CD4-positive, alpha-beta T cell treated with Interleukin-1 beta for 1 hour (primary cell): Measurements from ENCODE around the gene KRTAP10-11.
"Not testable (repeated sequence)": the region's sequence is repeated elsewhere in the genome, so short reads cannot be mapped to it uniquely, and the experiment has no call there.

Experiments
- DNase-seq, 2 donors: peaks; one replicate each; pipeline ENCODE4 v3.0.0-alpha.2; 2020 to 2022

The KRTAP10-11 gene

DNA sequence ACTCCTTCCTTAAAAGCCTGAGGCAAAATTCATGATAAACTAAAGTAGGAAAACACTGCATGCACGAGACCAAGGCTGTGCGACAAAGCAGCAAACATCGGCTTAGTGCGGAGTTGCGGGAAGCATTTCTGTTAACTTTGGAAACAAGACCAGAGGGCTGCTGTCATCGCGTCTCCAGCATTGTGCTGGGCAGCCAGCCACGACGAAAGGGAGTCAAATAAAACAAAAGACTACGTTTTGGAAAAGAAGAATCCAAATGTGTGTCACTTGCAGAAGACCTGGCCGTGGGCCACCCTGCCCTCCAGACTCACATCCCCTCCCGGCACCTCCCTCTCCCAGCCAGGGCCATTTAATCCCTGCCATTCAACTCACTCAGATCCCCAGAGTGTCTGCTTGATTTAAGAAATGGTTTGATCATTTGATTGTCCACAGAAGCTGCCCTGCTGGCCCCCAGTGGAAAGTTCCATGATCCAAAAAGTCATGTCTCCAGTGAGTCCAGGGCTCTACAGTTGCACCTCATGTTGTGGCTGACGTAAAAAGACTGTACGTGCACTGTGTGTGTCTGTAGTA is 2.4 kb upstream of the KRTAP10-11 start:
- DNase-seq, result no peak

DNA sequence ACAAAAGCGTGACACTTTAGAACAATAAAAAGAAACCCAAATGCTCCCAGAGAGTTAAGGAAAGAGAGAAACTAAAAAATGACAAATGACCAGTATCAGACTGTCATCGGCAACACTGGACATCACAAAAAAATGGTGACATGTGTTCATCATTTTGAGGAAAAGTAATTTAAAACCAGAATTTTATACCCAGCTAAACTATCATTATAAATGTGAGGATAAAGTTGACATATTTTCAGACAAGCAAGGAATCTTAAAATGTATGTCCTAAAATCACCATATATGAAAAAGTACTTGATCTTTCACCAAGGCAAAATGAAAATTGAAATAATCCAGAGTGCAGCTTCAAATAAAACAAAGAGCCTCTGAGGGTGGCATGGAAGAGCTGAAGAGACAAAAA is 1.3 kb upstream of the KRTAP10-11 start:
- no peak for DNase-seq

DNA sequence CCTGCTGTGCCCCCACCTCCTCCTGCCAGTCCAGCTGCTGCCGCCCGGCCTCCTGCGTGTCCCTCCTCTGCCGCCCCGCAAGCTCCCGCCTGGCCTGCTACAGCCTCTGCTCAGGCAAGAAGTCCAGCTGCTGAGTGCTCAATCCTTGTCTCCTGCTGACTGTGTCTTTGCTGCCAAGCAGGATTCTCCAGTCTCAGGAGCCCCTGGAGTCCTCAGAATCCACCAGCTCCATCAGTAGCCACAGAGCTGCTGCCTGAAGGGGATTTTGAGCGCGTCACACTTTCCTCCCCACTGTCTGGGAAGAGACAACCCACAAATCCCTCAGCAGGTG is 973 bp downstream of the KRTAP10-11 start:
- DNase-seq, result no peak

DNA sequence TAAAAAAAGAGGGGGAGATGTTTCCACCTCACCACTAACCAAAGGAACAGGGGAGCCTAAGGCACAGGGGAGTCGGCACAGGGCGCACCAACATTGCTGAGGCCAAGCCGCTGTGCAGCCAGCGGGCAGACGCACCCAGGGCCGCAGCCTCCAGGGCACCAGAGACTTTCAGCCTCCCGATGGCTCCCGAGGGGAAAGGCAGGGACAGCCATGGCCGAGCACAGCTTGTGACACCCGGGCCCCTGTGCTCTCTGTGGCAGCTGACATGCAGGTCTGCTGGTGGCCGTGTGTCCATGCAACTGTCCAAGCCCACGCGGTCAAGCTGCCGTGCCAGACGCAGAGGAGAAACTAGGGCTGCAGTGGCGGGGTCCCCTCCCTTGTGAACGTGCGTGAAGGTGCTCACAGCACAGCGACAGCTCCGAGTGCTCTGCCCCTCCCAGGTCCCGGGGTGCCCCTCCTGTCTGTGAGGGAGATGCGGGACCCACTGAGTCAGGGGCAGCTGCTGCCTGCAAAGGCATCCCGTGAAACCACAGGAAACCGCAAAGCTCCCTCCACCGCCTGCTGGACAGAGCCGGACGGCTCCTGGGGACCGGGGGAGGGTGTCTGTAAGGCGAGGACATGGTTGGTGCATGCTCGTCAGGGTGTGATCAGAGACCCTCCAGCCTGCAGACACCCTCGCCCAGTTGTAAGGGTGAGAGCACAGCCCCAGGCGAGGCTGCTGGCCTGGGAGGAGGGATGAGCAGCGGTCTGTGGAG is 2.5 kb downstream of the KRTAP10-11 start:
- no peak for DNase-seq

DNA sequence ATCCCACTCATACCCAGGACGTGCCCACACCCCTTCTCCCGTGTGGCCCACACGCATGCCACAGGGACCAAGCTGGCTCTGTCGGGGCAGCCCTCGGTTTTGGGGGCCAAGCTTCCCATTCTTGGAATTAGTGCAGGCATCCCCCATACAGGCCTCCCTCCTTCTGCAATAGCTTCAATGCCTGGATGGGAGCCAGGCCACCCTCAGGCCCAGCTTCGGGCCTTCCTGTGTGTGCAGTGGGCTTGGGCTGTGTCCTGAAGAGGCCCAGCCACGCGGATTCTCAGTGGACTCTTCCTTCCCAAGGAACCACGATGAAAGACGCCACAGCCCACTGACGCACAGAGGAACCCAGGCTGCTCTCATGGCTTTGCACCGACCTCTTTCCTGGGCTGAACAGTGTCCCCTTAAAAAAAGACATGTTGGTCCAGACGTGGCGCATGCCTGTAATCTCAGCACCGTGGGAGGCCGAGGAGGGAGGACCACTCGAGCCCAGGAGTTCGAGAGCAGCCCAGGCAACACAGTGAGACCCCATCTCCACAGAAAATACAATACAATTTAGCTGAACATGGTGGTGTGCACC is 3.4 kb downstream of the KRTAP10-11 start:
- DNase-seq, result no peak

DNA sequence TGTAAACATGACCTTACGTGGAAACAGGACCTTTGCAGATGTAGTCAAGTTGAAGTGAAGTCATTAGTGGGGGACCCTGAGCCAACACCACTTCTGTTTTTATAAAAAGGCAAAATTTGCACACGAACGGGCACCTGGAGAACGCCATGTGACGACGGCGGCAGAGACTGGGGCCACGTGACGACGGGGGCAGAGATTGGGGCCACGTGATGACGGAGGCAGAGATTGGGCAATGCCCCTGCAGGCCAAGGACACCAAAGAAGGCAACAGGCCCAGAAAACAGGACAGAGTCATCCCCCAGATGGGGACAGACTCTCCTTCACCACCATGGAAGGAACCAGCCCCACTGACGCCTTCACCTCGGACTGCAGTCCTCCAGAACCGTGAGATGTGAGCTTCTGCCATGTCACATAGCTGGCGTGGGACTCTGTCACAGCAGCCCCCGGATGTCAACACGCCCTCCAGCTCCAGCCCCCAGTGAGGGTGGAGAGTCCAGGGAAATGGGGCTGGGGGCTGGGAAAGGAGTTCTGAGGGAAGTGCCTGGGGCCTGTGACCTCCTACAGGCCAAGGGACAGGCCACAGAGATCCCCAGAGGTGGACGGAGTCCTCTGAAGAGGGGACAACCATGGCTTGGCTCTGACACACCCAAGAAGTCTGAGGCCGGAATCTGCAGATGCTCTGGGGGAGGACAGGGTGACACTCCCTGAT is 4.2 kb downstream of the KRTAP10-11 start:
- no peak for DNase-seq

DNA sequence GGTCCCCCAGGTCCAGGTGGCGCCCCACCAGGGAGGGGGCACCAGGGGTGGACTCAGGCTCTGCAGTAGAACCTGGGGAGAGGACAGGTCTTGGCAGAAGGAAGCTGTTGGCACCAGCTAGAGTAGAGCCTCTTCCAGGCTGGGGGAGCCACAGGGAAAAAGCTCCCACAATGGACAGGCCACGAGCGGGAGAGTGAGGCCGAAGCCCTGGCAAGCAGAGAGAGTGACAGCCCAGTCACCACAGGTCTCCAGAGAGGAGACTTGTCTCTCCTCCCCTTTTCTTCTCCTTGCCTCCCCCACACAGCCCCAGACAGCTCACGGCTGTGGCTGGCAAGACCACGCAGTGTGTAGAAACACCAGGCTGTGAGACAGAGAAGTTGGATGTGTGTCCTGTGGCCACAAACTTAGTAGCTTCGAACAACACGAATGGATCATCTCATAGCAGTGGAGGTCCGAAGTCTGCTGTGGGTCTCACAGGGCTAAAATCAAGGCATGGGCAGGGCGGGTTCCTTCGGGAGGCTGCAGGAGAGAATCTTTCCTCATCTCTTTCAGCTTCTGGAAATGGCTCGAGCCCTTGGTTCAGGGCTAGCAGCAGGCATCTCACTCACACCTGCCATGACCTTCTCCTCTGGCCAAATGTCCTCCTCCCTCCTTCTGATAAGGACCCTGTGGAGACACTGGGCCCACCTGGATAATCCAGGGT is 4.9 kb downstream of the KRTAP10-11 start:
- no peak for DNase-seq

DNA sequence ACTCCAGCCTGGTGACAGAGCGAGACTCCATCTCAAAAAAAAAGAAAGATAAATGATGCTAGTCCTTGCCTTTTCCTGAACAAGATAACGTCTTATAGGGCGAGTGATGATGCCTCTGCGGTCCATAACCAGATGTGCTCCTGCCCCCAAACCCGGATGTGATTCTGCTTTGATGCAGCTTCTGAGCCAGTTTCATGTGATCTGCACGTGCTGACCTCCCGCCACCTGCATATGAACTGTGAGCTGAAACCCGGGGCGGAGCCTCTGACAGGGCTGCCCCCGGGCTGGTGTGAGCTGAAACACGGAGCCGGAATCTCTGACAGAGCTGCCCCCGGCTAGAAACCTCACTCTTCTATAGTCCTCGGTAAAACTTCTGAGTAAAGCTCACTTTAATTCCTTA is 6.9 kb downstream of the KRTAP10-11 start:
- DNase-seq, result peak in 1 of 2 donors; percentile 4

DNA sequence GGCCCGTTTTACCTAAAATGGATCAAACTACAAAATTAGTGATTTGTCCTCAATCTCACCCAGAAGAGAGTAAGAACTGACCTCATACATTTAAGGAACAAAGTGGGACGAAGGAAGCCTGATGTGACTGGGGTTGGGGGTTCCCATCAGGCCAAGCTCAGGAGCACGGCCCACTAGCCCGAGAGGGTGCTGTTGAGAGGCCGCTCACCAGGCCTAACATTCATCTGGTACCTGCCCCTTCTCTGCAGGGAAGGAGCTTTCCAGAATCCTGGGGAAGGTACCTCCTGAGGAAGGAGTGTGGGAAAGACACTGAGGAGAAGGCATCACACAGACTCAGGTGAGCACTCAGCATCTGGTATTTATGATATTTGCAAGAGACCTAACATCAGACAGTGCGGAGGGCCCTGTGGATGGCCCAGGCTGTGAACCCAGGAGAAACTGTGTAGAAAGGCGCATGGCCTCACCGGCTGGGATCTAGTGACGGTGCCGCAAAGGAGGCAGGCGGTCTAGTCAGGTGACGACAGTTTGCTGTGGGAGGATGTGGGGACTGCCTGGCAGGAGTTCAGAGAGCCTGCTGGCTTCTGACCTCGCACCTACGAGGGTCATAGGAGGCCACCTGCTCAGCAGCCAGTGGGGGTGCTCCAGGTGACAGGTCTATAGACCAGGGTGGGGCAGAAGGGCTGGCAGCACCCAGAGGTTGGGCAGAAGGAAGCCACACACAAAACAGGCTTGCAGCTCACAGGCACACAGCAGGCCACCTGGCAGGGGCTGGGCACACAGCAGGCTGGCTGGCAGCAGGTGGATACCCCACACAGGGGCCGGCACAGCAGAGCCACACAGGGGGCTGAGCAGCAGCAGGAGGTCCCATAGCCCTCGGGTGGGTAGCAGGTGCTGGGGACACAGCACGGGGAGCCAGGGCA is 7.7 kb downstream of the KRTAP10-11 start:
- peak; percentile 78 to 84 for DNase-seq

DNA sequence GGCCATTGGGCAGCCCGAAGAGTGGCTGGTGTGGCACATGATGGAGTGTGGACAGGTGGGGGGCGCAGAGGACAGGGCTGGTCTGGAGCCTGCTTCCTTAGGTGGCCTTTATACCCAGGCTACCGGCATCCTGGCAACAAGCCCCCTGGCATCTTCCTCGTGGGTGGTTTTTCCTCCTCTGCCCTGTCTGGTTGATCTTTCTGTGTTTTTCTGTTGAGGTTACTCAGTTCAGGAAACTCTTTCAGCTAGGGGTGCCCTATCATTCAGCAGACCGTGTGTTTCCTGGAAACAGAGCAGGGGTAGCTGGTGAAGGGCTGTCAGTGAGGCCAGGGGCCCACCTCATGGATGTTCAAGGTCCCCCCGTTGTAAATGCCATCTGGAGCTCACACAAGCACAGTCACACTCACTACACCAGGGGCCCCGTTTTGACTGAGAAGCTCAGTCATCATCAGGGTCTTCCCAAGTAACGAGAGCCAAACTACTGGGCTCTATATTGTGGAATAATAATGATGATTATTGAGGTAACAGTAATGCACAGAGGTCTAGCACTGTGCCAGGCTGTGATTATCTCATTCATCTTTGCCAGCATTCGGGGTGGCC is 8.5 kb downstream of the KRTAP10-11 start, which contains the start of gene KRTAP12-4:
Gene KRTAP12-4 (minus strand): TSS at position 84 of the 600 bp plus-strand sequence. CDS start 45 bp downstream, at position 39.
- no peak for DNase-seq

DNA sequence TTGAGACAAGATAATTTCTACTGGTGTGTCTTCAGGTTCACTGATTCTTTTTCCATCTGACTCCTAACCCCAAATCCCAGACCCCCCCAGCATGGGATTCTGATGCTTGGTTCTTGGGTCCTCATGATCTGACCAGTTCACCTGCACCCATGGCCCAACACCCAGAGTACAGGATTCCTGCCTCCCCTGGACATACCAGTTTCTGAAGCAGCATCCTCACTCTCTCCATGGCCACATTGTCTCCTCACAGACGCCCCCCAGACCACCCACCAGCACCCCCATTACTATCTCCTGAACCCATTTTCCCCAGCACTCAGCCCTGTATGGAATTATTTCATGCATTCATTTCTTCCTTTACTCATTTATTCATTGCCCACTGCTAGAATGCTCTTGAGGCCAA is 10.7 kb downstream of the KRTAP10-11 start:
- no peak for DNase-seq

DNA sequence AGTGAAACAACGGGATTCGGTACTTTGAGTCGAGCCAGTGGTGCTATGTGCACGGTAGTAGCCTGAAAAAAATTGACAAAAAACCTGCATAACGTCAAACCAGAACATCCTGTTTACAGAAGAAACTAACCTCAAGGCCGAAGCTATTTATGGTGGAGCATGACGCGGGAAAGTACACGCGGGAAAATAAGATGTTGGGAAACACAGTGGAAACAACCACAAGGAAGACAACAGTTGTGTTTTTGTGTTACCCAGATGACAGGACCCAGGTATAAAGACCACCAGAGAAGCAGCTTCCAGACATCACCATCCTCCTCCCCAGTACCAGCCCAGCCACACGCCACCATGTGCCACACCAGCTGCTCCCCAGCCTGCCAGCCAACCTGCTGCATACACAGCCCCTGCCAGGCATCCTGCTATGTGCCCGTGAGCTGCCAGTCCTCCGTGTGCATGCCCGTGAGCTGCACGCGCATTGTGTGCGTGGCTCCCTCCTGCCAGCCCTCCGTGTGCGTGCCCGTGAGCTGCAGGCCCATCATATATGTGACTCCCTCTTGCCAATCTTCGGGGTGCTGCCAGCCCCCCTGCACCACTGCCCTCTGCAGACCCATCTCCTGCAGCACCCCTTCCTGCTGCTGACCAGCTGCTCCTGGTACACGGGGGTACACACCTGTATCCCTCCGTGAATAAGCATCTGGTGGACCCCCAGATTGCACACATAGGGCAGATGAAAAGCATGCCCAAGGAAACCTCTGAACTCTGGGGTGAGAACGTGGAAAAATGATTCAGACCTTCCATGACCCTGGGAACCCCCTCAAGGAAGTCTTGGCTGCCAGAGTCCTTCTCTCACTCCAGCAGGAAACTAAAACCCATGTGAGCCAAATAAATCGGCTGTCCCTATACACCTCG is 11.7 kb downstream of the KRTAP10-11 start, which contains the start of gene KRTAP12-3:
Gene KRTAP12-3 (plus strand): TSS at position 298 of the 906 bp plus-strand sequence. CDS start 48 bp downstream, at position 346.
- DNase-seq, result peak; percentile 68 to 79

DNA sequence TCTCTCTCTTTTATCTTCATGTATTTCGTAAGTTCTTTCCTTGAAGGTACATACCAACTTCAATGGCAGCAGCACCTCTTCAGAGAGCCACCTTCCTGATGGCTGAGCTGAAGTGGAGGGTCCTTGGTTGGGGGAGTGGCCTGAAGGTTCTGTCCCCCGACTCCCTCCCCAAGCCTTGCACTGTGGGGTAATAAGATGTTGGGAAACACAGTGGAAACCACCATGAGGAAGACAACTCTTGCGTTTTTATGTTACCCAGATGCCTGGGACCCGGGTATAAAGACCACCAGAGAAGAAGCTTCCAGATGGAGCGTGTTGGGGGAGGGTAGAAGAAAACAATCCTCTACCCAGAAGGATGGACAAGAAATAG is 12.3 kb downstream of the KRTAP10-11 start:
- DNase-seq, result no peak

DNA sequence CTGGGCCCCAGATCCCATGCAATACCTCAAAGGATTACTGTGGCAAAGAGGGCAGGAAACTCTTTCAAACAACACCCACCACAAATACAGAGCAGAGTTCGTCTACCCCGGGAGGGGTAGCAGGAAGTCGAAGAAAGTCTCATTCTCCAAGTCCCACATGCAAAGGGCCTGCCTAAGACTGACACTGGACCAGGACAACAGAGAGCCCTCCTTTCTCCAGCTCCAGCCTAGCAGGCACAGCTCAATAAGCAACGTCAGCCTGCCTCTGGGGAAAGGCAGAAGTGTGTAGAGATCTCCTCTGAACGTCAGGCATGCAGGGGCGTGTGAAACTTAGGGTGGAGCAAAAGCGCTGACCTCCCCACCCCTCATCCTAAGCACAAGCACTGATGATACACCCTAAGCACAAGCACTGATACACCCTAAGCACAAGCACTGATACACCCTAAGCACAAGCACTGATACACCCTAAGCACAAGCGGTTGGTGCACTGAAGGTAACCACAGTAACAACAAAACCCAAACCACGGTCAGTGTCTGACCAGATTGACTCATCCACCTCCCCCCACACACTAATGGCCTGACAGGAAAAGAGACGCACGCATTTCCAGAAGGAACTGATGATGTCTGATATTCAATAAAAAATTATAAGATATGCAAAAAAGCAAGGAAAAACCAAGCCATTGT is 12.8 kb downstream of the KRTAP10-11 start:
- DNase-seq, result peak in 1 of 2 donors; percentile 37

DNA sequence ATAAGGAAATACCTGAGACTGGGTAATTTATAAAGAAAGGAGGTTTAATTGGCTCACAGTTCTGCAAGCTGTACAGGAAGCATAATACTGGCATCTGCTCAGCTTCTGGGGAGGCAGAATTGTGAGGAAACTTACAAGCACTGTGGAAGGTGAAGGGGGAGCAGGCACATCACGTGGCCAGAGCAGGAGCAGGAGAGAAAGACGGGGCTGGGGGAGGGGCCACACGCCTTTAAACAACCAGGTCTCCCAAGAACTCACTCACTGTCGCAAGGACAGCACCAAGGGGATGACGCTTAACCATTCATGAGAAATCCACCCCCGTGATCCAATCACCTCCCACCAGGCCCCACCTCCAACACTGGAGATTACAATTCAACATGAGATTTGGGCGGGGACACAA is 15.4 kb downstream of the KRTAP10-11 start:
- DNase-seq, result not testable (repeated sequence)

DNA sequence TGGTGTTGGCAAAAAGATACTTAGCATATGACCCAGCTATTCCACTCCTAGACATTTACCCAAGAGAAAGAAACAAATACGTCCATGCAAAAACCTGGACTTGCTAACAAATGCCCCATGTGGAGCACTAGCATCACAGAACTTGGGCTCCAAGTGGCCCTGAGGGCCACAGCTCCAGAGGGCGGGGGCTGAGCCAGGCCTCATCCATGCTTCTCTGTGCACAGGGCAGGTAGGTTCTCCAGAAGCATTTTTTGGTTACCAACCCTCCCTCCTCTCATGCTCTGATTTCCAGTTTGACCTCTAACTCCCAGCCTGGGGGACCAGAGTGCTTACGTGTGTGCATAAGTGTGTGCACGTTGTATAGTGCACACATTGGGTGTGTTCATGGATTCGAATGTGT is 18.5 kb downstream of the KRTAP10-11 start:
- no peak for DNase-seq

DNA sequence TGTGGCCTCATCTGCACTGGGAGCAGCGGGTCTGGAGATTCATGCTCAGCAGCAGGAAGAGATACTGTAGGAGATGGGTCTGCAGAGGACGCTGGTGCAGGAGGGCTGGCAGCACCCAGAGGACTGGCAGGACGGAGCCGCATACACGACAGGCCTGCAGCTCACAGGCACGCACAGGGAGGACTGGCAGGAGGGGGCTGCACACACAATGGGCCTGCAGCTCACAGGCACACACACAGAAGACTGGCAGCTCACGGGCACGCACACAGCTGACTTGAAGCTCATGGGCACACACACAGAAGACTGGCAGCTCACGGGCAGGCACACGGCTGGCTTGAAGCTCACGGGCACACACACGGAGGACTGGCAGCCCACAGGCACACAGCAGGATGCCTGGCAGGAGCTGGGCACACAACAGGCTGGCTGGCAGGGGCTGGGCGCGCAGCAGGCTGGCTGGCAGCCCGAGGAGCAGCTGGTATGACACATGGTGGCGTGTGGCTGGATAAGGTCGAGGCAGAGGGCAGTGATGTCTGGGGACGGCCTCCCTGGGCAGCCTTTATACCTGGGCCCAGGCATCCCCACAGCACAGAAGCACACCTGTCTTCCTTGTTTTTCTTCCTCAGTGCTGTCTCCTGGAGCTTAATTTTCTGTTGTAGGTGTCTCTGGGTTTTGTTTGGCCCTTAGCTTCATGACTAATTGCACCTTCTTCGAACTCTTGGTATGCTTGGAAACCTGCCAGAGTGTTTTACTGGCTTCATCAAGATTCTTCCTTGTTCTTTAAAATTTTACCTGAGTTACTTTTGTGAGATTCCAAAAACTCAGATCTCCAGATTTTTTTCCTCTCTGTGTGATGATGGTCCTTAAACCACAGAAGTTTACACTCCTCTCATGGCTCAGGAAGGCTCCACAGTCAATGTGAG is 20.4 kb downstream of the KRTAP10-11 start, which contains the start of gene KRTAP12-2:
Gene KRTAP12-2 (minus strand): TSS at position 527 of the 920 bp plus-strand sequence. CDS start 41 bp downstream, at position 486.
- no peak for DNase-seq

DNA sequence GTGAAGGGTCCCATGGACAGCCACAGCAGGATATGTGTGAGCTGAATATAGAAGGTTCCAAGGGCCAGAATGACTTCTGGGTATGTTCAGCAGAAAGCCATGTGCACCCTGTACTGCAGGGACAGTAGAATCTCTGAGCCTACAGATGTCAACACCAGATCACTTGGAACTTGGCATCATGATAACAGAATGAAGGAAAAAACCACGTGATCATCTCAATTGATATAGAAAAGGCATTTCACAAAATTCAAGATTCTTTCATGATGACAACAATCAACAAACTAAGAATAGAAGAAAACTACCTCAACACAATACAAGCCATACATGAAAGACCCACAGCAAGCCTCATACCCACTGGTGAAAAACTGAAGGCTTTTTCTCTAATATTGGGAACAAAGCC is 21.4 kb downstream of the KRTAP10-11 start:
- DNase-seq, result no peak
